ENCODE measurements around the gene EMSY.

EMSY gene

DNA sequence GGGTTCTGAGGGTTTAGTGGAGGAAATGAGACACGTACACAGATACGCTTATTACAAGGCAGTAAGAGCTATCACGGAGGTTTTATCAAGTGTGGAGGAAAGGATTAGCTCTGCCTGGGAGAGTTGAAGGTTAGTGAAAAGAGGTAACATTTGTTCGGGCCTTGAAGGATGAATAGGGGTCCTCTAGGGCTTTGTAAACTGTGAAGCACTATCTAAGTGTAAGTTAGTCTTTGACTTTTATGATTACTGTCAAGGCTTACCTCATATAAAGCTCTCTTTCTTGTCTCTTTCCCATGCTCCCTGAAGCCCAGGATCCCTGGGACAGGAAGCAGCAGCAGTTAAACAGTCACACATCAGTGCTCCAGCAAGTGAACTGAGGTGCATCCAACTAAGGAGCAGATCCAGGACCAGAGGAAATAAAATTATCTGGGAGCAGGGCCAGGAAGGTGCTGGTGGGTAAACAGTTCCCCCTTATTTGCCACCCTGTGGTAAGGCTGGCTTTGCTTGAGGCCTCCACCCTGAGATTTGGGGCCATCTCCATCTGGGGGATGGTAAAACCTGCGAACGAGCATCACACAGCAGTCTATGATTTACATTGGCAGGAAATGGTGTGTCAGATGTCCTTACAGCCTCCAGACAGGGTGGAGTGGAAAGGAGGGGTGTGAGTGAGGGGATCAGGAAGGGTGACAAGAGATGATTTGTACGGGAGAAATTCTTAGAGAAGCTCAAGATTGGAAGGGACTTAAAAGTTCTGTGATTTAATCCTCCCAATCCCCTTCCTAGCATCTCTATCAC lies 36.5 kb upstream of the EMSY start:
- TF ChIP-seq, protein P1, sequence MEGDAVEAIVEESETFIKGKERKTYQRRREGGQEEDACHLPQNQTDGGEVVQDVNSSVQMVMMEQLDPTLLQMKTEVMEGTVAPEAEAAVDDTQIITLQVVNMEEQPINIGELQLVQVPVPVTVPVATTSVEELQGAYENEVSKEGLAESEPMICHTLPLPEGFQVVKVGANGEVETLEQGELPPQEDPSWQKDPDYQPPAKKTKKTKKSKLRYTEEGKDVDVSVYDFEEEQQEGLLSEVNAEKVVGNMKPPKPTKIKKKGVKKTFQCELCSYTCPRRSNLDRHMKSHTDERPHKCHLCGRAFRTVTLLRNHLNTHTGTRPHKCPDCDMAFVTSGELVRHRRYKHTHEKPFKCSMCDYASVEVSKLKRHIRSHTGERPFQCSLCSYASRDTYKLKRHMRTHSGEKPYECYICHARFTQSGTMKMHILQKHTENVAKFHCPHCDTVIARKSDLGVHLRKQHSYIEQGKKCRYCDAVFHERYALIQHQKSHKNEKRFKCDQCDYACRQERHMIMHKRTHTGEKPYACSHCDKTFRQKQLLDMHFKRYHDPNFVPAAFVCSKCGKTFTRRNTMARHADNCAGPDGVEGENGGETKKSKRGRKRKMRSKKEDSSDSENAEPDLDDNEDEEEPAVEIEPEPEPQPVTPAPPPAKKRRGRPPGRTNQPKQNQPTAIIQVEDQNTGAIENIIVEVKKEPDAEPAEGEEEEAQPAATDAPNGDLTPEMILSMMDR (IDR thresholded peaks at IDR 0.05; ENCODE audit: low read depth, low read length, missing control alignments): no peak
- no peak overlapping the region for H3K4me3 ChIP-seq (ENCODE audit: low read depth, low read length)
- DNase-seq (ENCODE audit: low read depth): no peak

DNA sequence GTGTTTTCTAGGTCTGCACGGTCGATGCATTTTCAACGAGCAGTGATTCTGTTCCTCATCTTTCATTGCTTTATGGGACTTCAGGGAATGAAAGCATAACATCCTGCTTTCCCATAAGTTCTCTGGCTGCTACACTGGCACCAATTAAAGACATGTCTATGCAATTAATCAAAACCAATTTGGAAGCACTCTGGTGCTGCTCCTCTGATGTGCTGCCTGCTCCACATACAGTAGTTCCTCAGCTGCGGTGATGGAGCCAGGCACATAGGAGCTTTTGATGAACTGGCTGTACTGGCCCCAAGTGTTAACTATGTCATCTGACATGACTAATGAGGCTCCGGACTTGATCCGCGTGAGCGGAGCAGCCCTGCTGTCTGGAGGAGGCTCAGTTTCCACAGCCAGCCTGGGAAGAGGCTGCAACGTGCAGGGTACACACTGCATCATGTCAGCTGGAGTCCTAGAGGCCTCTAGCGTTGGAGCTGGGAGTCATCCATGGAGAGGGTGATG lies 33.9 kb upstream of the EMSY start:
- H3K4me3 ChIP-seq (ENCODE audit: low read depth, low read length): no peak overlapping the region
- DNase-seq (ENCODE audit: low read depth): no peak
- TF ChIP-seq, protein P1 (IDR thresholded peaks at IDR 0.05; ENCODE audit: low read depth, low read length, missing control alignments): no peak

DNA sequence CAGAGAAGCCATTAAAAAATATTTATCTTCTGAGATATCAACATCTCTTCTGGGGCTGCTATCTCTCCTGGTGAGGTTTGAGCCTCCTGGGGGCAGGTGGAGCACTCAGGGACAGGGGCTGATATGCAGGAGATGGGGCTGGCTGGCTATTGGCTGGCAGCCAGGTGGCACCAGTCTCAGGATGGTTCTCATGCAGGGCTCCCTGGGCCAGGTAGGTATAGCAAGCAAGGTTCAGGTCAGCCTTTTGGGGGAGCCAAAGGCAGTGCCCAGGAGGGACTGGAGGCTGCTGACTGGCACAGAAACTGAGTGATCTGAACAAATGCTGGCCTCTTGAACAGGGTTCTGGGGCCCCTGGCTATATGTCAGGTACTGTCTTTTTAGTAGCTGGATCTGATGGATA lies 29.7 kb upstream of the EMSY start:
- TF ChIP-seq, protein P1 (IDR thresholded peaks at IDR 0.05; ENCODE audit: low read depth, low read length, missing control alignments): no peak
- H3K4me3 ChIP-seq (ENCODE audit: low read depth, low read length): no peak overlapping the region
- no peak for DNase-seq (ENCODE audit: low read depth)

DNA sequence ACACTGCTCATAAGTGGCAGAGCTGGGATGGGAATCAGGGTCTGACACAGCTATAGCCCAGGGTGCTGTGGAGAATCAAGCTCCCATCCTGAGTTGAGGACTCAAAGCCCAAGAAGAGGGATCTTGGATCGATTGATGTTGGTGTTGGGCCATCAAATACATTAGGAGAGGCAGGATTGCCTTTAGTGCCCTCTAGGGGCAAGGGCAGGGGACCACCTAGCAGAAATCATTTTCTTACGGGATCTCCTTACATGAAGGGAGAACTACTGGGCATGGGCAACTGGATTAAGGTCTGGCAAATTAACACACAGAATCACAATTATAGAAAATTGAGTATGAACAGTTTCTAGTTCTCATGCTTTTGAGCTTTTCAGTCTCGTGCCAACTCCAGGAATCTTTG lies 24.9 kb upstream of the EMSY start:
- H3K4me3 ChIP-seq (ENCODE audit: low read depth, low read length): no peak overlapping the region
- TF ChIP-seq, protein P1 (IDR thresholded peaks at IDR 0.05; ENCODE audit: low read depth, low read length, missing control alignments): peak; percentile 73
- no peak for DNase-seq (ENCODE audit: low read depth)

DNA sequence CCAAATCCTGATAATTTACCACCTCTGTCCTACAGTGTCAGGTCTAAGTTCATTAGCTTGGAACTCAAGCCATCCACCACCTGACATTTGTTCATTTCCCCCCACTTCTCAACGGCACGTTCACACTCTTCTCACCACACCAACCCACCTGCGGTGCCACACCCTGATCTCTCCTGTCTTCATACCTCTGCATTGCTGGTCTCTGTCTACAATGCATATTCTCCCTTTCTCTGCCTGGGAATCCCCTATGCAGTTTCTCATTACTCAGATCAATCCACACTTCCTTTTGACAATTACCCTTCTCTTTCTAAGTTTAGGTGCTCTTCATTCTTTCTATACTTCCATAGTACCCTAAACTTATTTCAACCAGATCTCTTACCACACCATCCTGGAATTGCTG lies 20.4 kb upstream of the EMSY start:
- H3K4me3 ChIP-seq (ENCODE audit: low read depth, low read length): no peak overlapping the region
- TF ChIP-seq, protein P1 (IDR thresholded peaks at IDR 0.05; ENCODE audit: low read depth, low read length, missing control alignments): no peak
- DNase-seq (ENCODE audit: low read depth): no peak

DNA sequence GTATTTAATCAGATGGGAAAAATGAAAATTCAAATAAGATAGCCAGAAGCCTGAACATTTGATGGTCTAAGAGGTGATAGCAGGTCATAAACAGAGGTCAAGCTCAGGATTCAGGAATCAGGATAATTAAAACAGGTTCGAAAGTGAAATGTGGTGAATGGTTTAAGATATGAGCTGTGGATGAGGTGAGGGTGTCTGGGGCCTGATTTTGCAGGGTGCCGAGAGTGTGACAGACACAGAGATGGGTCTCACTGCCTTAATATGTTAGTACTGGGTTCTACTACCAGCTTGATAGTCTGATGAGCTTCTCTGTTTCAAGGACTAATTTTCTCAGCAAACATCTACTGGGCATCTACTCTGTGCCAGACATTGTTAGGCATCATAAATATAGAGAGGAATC lies 19.9 kb upstream of the EMSY start:
- no peak for DNase-seq (ENCODE audit: low read depth)
- TF ChIP-seq, protein P1 (IDR thresholded peaks at IDR 0.05; ENCODE audit: low read depth, low read length, missing control alignments): no peak
- no peak overlapping the region for H3K4me3 ChIP-seq (ENCODE audit: low read depth, low read length)

DNA sequence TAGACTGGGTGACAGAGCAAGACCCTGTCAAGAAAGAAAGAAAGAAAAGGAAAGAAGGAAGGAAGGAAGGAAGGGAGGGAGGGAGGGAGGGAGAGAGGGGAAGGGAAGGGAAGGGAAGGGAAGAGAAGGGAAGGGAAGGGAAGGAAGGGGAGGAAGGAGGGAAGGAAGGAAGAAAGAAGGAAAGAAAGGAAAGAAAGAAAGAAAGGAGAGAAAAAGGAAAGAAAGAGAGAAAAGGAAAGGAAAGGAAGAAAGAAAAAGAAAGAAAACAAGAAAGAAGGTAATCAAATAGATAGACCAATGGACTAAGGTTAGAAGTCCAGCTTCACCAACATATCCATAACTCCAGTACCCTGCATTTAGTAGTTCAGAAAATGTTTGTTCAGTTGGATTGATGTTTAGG lies 18.2 kb upstream of the EMSY start:
- TF ChIP-seq, protein P1 (IDR thresholded peaks at IDR 0.05; ENCODE audit: low read depth, low read length, missing control alignments): no peak
- H3K4me3 ChIP-seq (ENCODE audit: low read depth, low read length): no peak overlapping the region
- DNase-seq (ENCODE audit: low read depth): no peak

Data from GM12864 (cell line).